GM12864 (cell line): Measurements from ENCODE around the gene CBFA2T3.
"Not testable (repeated sequence)": the region's sequence is repeated elsewhere in the genome, so short reads cannot be mapped to it uniquely, and the experiment has no call there.

Experiments
- DNase-seq: peaks from one replicate; pipeline ENCODE4 v3.0.0-alpha.2; 2011; ENCODE audit warnings: low read depth
- H3K4me3 ChIP-seq: 2 replicates; pipeline ENCODE4 v1.5.1; 2011; ENCODE audit warnings: mild to moderate bottlenecking, low read depth, low read length, control low read depth
- CTCF ChIP-seq: IDR thresholded peaks from 2 replicates; pipeline ENCODE4 v1.5.1; 2011; ENCODE audit warnings: low read depth, mild to moderate bottlenecking, moderate library complexity, low read length, control low read depth, inconsistent platforms; ENCODE audit errors: missing control alignments

The CBFA2T3 gene

GRCh38 chr16:89011909-89012621 lies 35.1 kb upstream of the CBFA2T3 start:
- no peak for TF ChIP-seq CTCF
- no peak overlapping the region for H3K4me3 ChIP-seq
- no peak for DNase-seq

GRCh38 chr16:89010210-89010925 lies 33.4 kb upstream of the CBFA2T3 start:
- DNase-seq = no peak
- no peak for TF ChIP-seq CTCF
- H3K4me3 ChIP-seq = no peak overlapping the region

GRCh38 chr16:89009343-89010209 lies 32.6 kb upstream of the CBFA2T3 start:
- no peak overlapping the region for H3K4me3 ChIP-seq
- no peak for DNase-seq
- TF ChIP-seq CTCF = no peak

- DNase-seq, H3K4me3 ChIP-seq: not testable (repeated sequence)
Measured at GRCh38 chr16:89008796-89009195, 31.8 kb upstream of the CBFA2T3 start.

- no peak for TF ChIP-seq CTCF
- H3K4me3 ChIP-seq = no peak overlapping the region
- DNase-seq = no peak
Measured at GRCh38 chr16:89007371-89008249, 30.6 kb upstream of the CBFA2T3 start.

- H3K4me3 ChIP-seq = no peak overlapping the region
- TF ChIP-seq CTCF = no peak
- DNase-seq = no peak
Measured at GRCh38 chr16:89006036-89006752, 29.2 kb upstream of the CBFA2T3 start.
